AG04450 (cell line): ENCODE measurements around the gene TSSK6. TPM values are rescaled to one million over a fixed set of nuclear protein-coding genes. Genes with fewer than 3 reads are reported as not detected.

ENCODE experiments used
- CTCF ChIA-PET: fragments of 300-600, 350-600 bp; formaldehyde crosslinking; extraction: SDS; loops from one replicate; lab custom pipeline; 2022; ENCODE audit warnings: antibody characterized with exemption, inconsistent platforms; lab: Charles Lee
- POLR2A ChIA-PET: fragments of 350-600 bp; formaldehyde crosslinking; extraction: SDS; loops from one replicate; lab custom pipeline; 2021; ENCODE audit warnings: antibody characterized with exemption, inconsistent platforms; lab: Yijun Ruan, JAX
- DNase-seq: peaks from one replicate; pipeline ENCODE4 v3.0.0-alpha.2; 2011; ENCODE audit warnings: low read depth, low spot score
- H3K27ac ChIP-seq: one replicate; pipeline ENCODE4 v1.5.1; 2012; ENCODE audit warnings: low read depth, low read length, control low read depth
- H3K27me3 ChIP-seq: one replicate; pipeline ENCODE4 v1.6.0; 2012; ENCODE audit warnings: low read length; ENCODE audit not compliant: control insufficient read depth, insufficient read depth
- H3K4me3 ChIP-seq: 2 replicates; pipeline ENCODE4 v1.5.1; 2011; ENCODE audit warnings: mild to moderate bottlenecking, low read depth, low read length, control low read depth
- H3K9me3 ChIP-seq: 2 replicates; pipeline ENCODE4 v1.5.1; 2012; ENCODE audit warnings: low read length; ENCODE audit not compliant: control insufficient read depth, insufficient read depth
- polyA plus RNA-seq: library from polyadenylated mRNA; depleted of rRNA; stranded (reverse); fragments of >200 nt; gene quantifications from 2 replicates; pipeline ENCODE4 v1.2.3, GENCODE V29; 2011
- TF ChIP-seq, protein P1 (sequence below): IDR thresholded peaks from 2 replicates; pipeline ENCODE4 v1.5.1; 2011; ENCODE audit warnings: low read depth, low read length, control low read depth, inconsistent platforms

TSSK6 gene
- polyA plus RNA-seq, 1 experiment = 1.0 TPM

DNA sequence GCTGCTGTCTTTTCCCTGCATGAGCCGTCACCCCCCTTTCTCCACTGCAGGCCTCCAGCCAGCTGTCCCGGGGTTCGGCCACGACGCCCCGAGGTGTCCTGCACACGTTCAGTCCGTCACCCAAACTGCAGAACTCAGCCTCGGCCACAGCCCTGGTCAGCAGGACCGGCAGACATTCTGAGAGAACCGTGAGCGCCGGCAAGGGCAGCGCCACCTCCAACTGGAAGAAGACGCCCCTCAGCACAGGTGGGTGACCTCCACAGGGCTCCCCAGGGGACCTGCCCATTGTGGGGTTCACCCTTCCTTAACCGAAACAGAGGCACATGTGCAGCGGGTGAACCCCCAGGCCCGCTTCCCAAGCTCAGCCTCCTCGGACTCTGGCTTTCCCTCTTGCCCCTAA, 13.1 kb downstream of the TSSK6 start:
- Histone ChIP-seq H3K9me3 (no peaks in the 10 kb centered on the region; the same call in 1 of the 2 replicates), H3K27me3 (no peaks in the 10 kb centered on the region), H3K27ac (no peak overlapping the region), H3K4me3 (no peak overlapping the region)
- TF ChIP-seq, protein P1, sequence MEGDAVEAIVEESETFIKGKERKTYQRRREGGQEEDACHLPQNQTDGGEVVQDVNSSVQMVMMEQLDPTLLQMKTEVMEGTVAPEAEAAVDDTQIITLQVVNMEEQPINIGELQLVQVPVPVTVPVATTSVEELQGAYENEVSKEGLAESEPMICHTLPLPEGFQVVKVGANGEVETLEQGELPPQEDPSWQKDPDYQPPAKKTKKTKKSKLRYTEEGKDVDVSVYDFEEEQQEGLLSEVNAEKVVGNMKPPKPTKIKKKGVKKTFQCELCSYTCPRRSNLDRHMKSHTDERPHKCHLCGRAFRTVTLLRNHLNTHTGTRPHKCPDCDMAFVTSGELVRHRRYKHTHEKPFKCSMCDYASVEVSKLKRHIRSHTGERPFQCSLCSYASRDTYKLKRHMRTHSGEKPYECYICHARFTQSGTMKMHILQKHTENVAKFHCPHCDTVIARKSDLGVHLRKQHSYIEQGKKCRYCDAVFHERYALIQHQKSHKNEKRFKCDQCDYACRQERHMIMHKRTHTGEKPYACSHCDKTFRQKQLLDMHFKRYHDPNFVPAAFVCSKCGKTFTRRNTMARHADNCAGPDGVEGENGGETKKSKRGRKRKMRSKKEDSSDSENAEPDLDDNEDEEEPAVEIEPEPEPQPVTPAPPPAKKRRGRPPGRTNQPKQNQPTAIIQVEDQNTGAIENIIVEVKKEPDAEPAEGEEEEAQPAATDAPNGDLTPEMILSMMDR = no peak
- no peak for DNase-seq
- ChIA-PET POLR2A (no interaction called here), CTCF (no interaction called here)

DNA sequence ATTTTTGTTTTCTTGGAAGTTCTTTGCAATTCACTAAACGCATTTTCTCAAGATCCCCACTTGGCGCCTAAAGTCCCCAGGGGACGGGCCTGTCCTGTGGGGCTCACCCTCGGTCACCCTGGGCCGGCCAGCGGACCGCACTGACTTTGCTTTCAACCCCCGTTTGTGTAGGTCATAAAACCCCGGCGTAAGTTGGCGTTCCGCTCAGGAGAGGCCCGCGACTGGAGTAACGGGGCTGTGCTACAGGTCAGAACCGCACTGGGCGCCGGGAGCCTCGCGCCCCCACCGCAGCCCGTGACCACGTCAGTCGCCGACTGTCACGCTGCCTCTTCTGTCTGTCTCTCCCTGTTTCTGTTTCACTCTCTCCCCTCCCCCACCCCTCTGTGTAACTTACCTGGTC, 13.6 kb downstream of the TSSK6 start:
- TF ChIP-seq, protein P1 = no peak
- H3K27me3 ChIP-seq = no peaks in the 10 kb centered on the region
- DNase-seq = no peak
- H3K9me3 ChIP-seq = no peaks in the 10 kb centered on the region; the same call in 1 of the 2 replicates
- no peak overlapping the region for H3K4me3 ChIP-seq
- ChIA-PET CTCF (no interaction called here), POLR2A (no interaction called here)
- no peak overlapping the region for H3K27ac ChIP-seq

DNA sequence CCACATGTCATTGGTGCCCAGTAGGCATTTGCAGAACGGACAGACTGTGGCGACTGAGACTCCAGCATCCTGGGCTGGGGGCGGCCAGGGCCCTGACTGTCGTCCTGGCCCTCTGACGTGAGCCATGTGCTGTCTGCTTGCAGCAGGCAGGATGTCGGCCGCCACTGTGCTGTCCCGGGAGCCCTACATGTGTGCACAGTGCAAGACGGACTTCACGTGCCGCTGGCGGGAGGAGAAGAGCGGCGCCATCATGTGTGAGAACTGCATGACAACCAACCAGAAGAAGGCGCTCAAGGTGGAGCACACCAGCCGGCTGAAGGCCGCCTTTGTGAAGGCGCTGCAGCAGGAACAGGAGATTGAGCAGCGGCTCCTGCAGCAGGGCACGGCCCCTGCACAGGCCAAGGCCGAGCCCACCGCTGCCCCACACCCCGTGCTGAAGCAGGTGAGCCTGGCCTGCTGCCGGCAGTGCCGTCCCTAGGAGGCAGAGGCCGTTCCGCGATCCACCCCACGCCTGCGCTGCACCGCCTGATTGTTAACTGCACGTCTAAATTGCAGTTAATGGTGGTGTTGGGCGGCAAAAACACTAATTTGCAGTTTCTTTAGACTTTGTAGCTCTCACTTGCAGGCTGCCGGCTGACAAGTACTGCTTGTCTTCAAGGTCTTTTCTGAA, 14.2 kb downstream of the TSSK6 start:
- H3K27ac ChIP-seq = no peak overlapping the region
- POLR2A ChIA-PET = no interaction called here
- H3K9me3 ChIP-seq = no peaks in the 10 kb centered on the region; the same call in 1 of the 2 replicates
- H3K27me3 ChIP-seq = no peaks in the 10 kb centered on the region
- TF ChIP-seq, protein P1 = no peak
- DNase-seq = no peak
- no peak overlapping the region for H3K4me3 ChIP-seq
- CTCF ChIA-PET = no interaction called here

DNA sequence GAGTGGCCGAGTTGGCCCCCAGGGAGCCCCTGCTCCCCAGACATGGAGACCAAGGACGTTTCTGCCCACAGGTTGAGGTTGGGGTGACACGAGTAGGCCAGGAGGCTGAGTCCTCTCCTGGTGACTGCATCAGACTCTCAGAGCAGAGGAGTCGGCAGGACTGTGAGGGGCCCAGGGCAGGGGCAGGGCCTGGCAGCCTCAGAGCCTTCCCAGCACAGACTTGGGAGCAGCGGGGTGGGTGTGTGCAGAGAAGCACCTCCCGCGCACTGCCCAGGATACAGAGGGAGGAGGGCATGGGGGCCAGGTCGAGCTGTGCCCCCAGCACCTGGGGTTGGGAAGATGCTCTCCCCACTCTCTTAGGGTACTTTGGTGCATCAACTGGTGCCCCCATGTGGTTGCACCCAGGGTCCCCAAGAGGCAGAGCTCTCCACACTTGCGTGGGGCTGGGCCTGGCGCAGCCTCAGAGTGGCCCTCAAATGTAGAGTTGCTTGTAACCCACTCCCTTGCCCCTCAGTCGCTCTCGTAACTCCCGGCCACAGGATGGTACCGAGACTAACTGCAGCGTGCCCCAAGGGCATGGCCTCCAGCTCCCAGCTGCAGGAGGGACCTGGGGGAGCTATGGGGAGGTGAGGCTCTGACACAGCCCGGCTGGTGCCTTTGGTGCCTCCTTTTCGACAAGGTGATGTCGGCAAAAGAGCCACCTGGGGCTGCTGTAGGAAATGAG, 15.9 kb downstream of the TSSK6 start:
- no peak overlapping the region for H3K27ac ChIP-seq
- TF ChIP-seq, protein P1 = no peak
- no peak for DNase-seq
- ChIA-PET CTCF (no interaction called here), POLR2A (no interaction called here)
- no peaks in the 10 kb centered on the region for H3K27me3 ChIP-seq
- H3K9me3 ChIP-seq = no peaks in the 10 kb centered on the region; the same call in 1 of the 2 replicates
- H3K4me3 ChIP-seq = no peak overlapping the region
